ENCODE results near the gene THSD7A.

DNA sequence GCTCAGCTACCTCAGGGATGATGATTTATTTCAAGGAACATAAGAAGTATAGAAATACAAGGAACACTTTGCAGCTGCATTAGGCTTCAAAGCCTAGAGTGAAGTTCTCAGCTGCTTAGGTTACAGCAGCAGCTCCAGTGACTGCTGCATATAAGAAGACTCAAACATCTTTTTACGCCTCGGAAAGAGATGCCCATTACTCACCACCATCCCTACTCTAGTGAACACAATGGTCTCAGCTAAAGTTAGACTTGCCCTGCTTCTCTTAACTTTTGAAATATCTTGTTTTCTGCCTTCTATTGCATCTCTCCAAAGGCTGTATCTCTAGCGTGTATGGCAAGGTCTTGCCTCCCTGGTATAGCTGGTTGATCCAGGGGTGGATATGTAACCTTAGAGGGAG lies 502.4 kb downstream of the THSD7A start:
- TF ChIP-seq, protein P1, sequence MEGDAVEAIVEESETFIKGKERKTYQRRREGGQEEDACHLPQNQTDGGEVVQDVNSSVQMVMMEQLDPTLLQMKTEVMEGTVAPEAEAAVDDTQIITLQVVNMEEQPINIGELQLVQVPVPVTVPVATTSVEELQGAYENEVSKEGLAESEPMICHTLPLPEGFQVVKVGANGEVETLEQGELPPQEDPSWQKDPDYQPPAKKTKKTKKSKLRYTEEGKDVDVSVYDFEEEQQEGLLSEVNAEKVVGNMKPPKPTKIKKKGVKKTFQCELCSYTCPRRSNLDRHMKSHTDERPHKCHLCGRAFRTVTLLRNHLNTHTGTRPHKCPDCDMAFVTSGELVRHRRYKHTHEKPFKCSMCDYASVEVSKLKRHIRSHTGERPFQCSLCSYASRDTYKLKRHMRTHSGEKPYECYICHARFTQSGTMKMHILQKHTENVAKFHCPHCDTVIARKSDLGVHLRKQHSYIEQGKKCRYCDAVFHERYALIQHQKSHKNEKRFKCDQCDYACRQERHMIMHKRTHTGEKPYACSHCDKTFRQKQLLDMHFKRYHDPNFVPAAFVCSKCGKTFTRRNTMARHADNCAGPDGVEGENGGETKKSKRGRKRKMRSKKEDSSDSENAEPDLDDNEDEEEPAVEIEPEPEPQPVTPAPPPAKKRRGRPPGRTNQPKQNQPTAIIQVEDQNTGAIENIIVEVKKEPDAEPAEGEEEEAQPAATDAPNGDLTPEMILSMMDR (IDR thresholded peaks at IDR 0.05; ENCODE audit: poor library complexity): no peak
- TF ChIP-seq EZH2 (IDR thresholded peaks at IDR 0.05; ENCODE audit: borderline replicate concordance): no peak

All from hepatocyte (in vitro differentiated cells).